HG03457 (cell line): ENCODE data around the gene LARGE2.

Source experiments
- ATAC-seq: cut with Tn5 transposase; IDR thresholded peaks from one replicate; pipeline ENCODE4 v1.9.1; 2021; ENCODE audit warnings: moderate number of reproducible peaks; ENCODE audit not compliant: unreplicated experiment

Gene LARGE2

GRCh38 chr11:45928535-45929215, 6.2 kb downstream of the LARGE2 start:
- ATAC-seq, result no peak

GRCh38 chr11:45929486-45930030, 7.1 kb downstream of the LARGE2 start:
- ATAC-seq, result peak; percentile 21

- peak; percentile 79 for ATAC-seq
These were observed 7.8 kb downstream of the LARGE2 start for GRCh38 chr11:45930031-45930794.

GRCh38 chr11:45930951-45931570, 8.6 kb downstream of the LARGE2 start:
- ATAC-seq, result no peak

- ATAC-seq, result no peak
These were observed 9.3 kb downstream of the LARGE2 start for GRCh38 chr11:45931739-45932138.

- no peak for ATAC-seq
These were observed 9.8 kb downstream of the LARGE2 start for GRCh38 chr11:45932217-45932616.

- no peak for ATAC-seq
These were observed 10.8 kb downstream of the LARGE2 start for GRCh38 chr11:45933131-45933831.

- no peak for ATAC-seq
These were observed 11.6 kb downstream of the LARGE2 start for GRCh38 chr11:45933846-45934579.

GRCh38 chr11:45934580-45935318, 12.3 kb downstream of the LARGE2 start:
- ATAC-seq, result no peak

GRCh38 chr11:45935349-45936064, 13.1 kb downstream of the LARGE2 start:
- no peak for ATAC-seq

- no peak for ATAC-seq
These were observed 14.1 kb downstream of the LARGE2 start for GRCh38 chr11:45936511-45937054.

- ATAC-seq, result no peak
These were observed 15.5 kb downstream of the LARGE2 start for GRCh38 chr11:45937916-45938315.

- no peak for ATAC-seq
These were observed 17.4 kb downstream of the LARGE2 start for GRCh38 chr11:45939836-45940235.

- no peak for ATAC-seq
These were observed 18.8 kb downstream of the LARGE2 start for GRCh38 chr11:45941285-45941684.

GRCh38 chr11:45942381-45942780, 19.9 kb downstream of the LARGE2 start:
- ATAC-seq, result no peak

GRCh38 chr11:45945397-45945999, 23.0 kb downstream of the LARGE2 start:
- ATAC-seq, result no peak

- no peak for ATAC-seq
These were observed 25.4 kb downstream of the LARGE2 start for GRCh38 chr11:45947885-45948284.

GRCh38 chr11:45948356-45948755, 25.9 kb downstream of the LARGE2 start:
- ATAC-seq, result no peak
